Loucy (cell line): ENCODE measurements around the gene AGAP1.

ENCODE experiments used
- EZH2phosphoT487 ChIP-seq: fragments of 200-600 bp; IDR thresholded peaks from 2 replicates; pipeline ENCODE4 v1.6.1; 2018; ENCODE audit warnings: antibody characterized with exemption, mild to moderate bottlenecking, moderate library complexity, borderline replicate concordance
- TF ChIP-seq, protein P1 (sequence below): fragments of 200-600 bp; sonication (generic); conservative IDR thresholded peaks from 2 replicates; pipeline ENCODE4 v1.5.1; 2014; ENCODE audit warnings: mild to moderate bottlenecking, antibody characterized with exemption, low read length

DNA sequence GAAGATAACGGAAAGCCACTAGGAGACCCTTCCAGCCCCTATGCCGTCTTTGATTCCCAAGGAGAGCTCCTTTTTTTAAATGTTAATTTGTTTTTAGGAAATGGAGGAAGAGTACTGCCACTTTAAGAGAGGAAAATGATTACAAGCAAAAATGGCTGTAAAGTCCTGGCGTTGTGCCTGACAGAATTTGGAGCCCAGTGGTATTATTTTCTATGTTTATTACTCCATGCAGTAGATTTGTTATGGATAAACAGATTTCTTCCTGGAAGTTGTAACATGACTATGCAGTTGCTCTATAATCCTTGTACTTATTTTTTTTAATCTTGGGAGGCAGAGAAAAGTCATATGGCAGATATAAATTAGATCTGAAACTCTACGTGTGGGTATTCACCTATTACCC, 533.0 kb downstream of the AGAP1 start:
- TF ChIP-seq, protein P1, sequence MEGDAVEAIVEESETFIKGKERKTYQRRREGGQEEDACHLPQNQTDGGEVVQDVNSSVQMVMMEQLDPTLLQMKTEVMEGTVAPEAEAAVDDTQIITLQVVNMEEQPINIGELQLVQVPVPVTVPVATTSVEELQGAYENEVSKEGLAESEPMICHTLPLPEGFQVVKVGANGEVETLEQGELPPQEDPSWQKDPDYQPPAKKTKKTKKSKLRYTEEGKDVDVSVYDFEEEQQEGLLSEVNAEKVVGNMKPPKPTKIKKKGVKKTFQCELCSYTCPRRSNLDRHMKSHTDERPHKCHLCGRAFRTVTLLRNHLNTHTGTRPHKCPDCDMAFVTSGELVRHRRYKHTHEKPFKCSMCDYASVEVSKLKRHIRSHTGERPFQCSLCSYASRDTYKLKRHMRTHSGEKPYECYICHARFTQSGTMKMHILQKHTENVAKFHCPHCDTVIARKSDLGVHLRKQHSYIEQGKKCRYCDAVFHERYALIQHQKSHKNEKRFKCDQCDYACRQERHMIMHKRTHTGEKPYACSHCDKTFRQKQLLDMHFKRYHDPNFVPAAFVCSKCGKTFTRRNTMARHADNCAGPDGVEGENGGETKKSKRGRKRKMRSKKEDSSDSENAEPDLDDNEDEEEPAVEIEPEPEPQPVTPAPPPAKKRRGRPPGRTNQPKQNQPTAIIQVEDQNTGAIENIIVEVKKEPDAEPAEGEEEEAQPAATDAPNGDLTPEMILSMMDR: no peak
- TF ChIP-seq EZH2phosphoT487: no peak
